Caco-2 (cell line): Measurements from ENCODE around the gene TAF9. TPM values are rescaled to one million over a fixed set of nuclear protein-coding genes. Genes with fewer than 3 reads are reported as not detected.

Source experiments
- BruUV-seq: library from RNA; stranded (reverse); fragments of 400-500 nt; replicated peaks from 2 replicates; lab custom pipeline; 2021; lab: Mats Ljungman, UMichigan
- CTCF ChIA-PET: fragments of 300-600 bp; sonication (Branson Sonifier 250); formaldehyde crosslinking; loops from one replicate; lab custom pipeline; 2022; ENCODE audit warnings: antibody characterized with exemption; lab: Charles Lee
- POLR2A ChIA-PET: fragments of 300-600 bp; sonication (Branson Sonifier 250); formaldehyde crosslinking; loops from one replicate; lab custom pipeline; 2022; ENCODE audit warnings: antibody characterized with exemption; lab: Charles Lee
- DNase-seq, 2 experiments: peaks; one replicate each; pipeline versions ENCODE4 v3.0.0 to v3.0.0-alpha.2; 2020 to 2022
- H3K27me3 ChIP-seq: replicated peaks from 2 replicates; pipeline ENCODE4 v1.6.0; 2011; ENCODE audit warnings: low read length; ENCODE audit not compliant: control insufficient read depth, insufficient read depth
- H3K36me3 ChIP-seq: 2 replicates; pipeline ENCODE4 v1.5.1; 2011; ENCODE audit warnings: low read length; ENCODE audit not compliant: control insufficient read depth, insufficient read depth
- H3K4me1 ChIP-seq: fragments of 250-450 bp; sonication (Bioruptor Pico); 2 replicates; pipeline ENCODE4 v1.5.1; 2020; ENCODE audit warnings: mild to moderate bottlenecking
- H3K4me3 ChIP-seq: 2 replicates; pipeline ENCODE4 v1.5.1; 2011; ENCODE audit warnings: low read depth, mild to moderate bottlenecking, control low read depth, low read length
- H3K9me3 ChIP-seq: fragments of 250-450 bp; sonication (Bioruptor Pico); 2 replicates; pipeline ENCODE4 v1.5.1; 2020; ENCODE audit warnings: mild to moderate bottlenecking, moderate library complexity
- H3K27ac Mint-ChIP-seq: one replicate; pipeline ENCODE4 v1.8.0; 2022; ENCODE audit warnings: mixed read lengths; ENCODE audit not compliant: unreplicated experiment
- H3K27me3 Mint-ChIP-seq: one replicate; pipeline ENCODE4 v1.8.0; 2022; ENCODE audit warnings: mixed read lengths; ENCODE audit not compliant: insufficient read depth, unreplicated experiment
- H3K36me3 Mint-ChIP-seq: one replicate; pipeline ENCODE4 v1.8.0; 2022; ENCODE audit warnings: mild to moderate bottlenecking, mixed read lengths; ENCODE audit not compliant: insufficient read depth, unreplicated experiment
- H3K4me1 Mint-ChIP-seq: one replicate; pipeline ENCODE4 v1.8.0; 2022; ENCODE audit warnings: low read depth, mixed read lengths; ENCODE audit not compliant: unreplicated experiment
- H3K4me3 Mint-ChIP-seq: one replicate; pipeline ENCODE4 v1.8.0; 2022; ENCODE audit warnings: mild to moderate bottlenecking, moderate library complexity, mixed read lengths; ENCODE audit not compliant: unreplicated experiment
- H3K9me3 Mint-ChIP-seq: one replicate; pipeline ENCODE4 v1.8.0; 2022; ENCODE audit warnings: mixed read lengths; ENCODE audit not compliant: unreplicated experiment
- intact Hi-C: fragments of 100-400 bp; cut with micrococcal nuclease; formaldehyde crosslinking; loops from one replicate; pipeline ENCODE4 v1.10.0; 2022; ENCODE audit not compliant: unreplicated experiment
- total RNA-seq: library from RNA; stranded (reverse); gene quantifications from 2 replicates; pipeline ENCODE4 v1.2.3, GENCODE V29; 2022
- TF ChIP-seq, protein P1 (sequence below), 2 experiments: fragments of 200-600 bp in 1 of 2; IDR thresholded peaks; 1 replicate in 1 of 2; 2 replicates in 1 of 2; pipeline versions ENCODE4 v1.5.1 to v1.8.0; 2011 to 2022; ENCODE audit warnings: antibody characterized with exemption in 1 of 2, control low read depth in 1 of 2, inconsistent platforms in 1 of 2, low read depth in 1 of 2, low read length in 1 of 2, mild to moderate bottlenecking in 1 of 2, moderate library complexity in 1 of 2; ENCODE audit not compliant: insufficient read depth in 1 of 2, severe bottlenecking in 1 of 2, unreplicated experiment in 1 of 2

The TAF9 gene
- total RNA-seq, 1 experiment from 2014 or later = 101 TPM

DNA sequence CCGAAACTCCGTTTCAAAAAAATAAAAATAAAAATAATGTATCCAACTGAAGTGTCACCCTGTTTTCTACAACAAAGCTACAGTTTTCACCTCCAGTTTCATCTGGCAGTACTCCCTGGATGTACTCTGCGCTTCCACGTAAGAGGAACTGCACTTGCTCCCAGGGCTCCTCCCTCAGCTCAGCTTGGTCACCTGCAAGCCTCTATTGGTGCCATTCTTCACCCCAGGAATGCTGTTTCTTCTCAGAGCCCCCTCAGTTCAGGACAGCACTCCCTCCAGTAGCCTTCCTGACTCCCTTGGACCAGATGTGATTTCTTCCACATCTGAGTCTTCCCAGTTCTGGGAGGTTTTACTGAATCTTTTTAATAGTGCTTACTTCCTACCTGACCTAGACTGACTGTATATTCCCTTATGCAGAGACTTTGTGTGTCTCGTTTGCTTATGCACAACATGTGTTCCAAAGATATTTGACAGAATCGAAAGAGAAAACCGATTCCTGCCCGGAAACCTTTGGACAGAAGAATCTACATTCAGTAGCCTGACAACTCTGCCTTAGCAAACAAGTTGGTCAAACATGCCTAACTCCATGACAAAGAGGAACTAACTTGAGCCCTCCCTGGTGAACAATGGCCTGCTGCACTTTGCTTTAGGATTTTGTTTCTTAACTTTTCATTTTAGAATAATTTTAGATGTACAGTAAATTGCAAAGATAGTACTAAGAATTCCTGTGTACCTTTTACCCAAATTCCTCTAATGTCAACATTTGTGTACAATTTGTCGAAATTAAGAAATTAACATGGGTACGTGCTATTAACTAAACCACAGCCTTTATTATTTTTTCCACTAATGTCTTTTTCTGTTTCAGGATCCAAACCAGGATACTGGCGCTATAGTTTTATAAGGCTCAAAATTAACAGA, 37.5 kb downstream of the TAF9 start:
- H3K4me3 Mint-ChIP-seq = peak overlapping the region; percentile 94
- intact Hi-C loops = loop anchor here (1.0 to 5.0 kb wide), 5 partner anchors 37 to 309 kb away; partner anchors contain the start of gene CENPH
- H3K9me3 Mint-ChIP-seq = no peaks in the 10 kb centered on the region
- CTCF ChIA-PET = interaction anchor here (0.5 to 1.1 kb wide), 3 partner anchors 95 to 238 kb away, joined by 3 to 8 read pairs (median 5); partner anchors contain the start of gene SLC30A5
- peaks cover 29% of the 10 kb centered on the region for H3K4me1 Mint-ChIP-seq
- POLR2A ChIA-PET = interaction anchor here (0.6 to 1.2 kb wide), 7 partner anchors 31 to 238 kb away, joined by 3 to 6 read pairs (median 4); partner anchors contain the start of genes CDK7 and CENPH
- Histone ChIP-seq H3K36me3 (peaks cover 1% of the 10 kb centered on the region; the same call in 1 of the 2 replicates), H3K4me3 (peak overlapping the region; percentile 66), H3K9me3 (no peaks in the 10 kb centered on the region), H3K27me3 (no peaks in the 10 kb centered on the region), H3K4me1 (peaks cover 35% of the 10 kb centered on the region)
- DNase-seq = peak; percentile 48 to 62
- H3K27me3 Mint-ChIP-seq = no peaks in the 10 kb centered on the region
- TSS peak; percentile 82 for BruUV-seq
- TF ChIP-seq, protein P1, sequence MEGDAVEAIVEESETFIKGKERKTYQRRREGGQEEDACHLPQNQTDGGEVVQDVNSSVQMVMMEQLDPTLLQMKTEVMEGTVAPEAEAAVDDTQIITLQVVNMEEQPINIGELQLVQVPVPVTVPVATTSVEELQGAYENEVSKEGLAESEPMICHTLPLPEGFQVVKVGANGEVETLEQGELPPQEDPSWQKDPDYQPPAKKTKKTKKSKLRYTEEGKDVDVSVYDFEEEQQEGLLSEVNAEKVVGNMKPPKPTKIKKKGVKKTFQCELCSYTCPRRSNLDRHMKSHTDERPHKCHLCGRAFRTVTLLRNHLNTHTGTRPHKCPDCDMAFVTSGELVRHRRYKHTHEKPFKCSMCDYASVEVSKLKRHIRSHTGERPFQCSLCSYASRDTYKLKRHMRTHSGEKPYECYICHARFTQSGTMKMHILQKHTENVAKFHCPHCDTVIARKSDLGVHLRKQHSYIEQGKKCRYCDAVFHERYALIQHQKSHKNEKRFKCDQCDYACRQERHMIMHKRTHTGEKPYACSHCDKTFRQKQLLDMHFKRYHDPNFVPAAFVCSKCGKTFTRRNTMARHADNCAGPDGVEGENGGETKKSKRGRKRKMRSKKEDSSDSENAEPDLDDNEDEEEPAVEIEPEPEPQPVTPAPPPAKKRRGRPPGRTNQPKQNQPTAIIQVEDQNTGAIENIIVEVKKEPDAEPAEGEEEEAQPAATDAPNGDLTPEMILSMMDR (IDR thresholded peaks at IDR 0.05; ENCODE audit: insufficient read depth in 1 of 2, low read depth in 1 of 2, low read length in 1 of 2, severe bottlenecking in 1 of 2, unreplicated experiment in 1 of 2) = no peak
- peak overlapping the region; percentile 95 for H3K27ac Mint-ChIP-seq
- peaks cover 22% of the 10 kb centered on the region for H3K36me3 Mint-ChIP-seq

- Mint-ChIP-seq H3K9me3 (no peaks in the 10 kb centered on the region), H3K36me3 (peaks cover 22% of the 10 kb centered on the region), H3K4me3 (peak overlapping the region; percentile 23), H3K4me1 (peaks cover 35% of the 10 kb centered on the region), H3K27me3 (no peaks in the 10 kb centered on the region), H3K27ac (peak overlapping the region; percentile 80)
- ChIA-PET POLR2A (no interaction called here), CTCF (no interaction called here)
- peak; percentile 71 to 75 for DNase-seq
- Histone ChIP-seq H3K9me3 (no peaks in the 10 kb centered on the region), H3K36me3 (peaks cover 1% of the 10 kb centered on the region; the same call in 1 of the 2 replicates), H3K4me1 (peaks cover 28% of the 10 kb centered on the region), H3K27me3 (no peaks in the 10 kb centered on the region), H3K4me3 (no peak overlapping the region)
- intact Hi-C loops = loop anchor here (2.0 to 5.0 kb wide), 4 partner anchors 35 to 308 kb away; a partner anchor contains a TSS
- TF ChIP-seq, protein P1 (IDR thresholded peaks at IDR 0.05; ENCODE audit: insufficient read depth in 1 of 2, low read depth in 1 of 2, low read length in 1 of 2, severe bottlenecking in 1 of 2, unreplicated experiment in 1 of 2) = no peak
- no TSS peak for BruUV-seq
These were observed 39.3 kb downstream of the TAF9 start for GRCh38 chr5:69329905-69330489.

GRCh38 chr5:69326365-69326764, 43.0 kb downstream of the TAF9 start:
- ChIA-PET CTCF (no interaction called here), POLR2A (interaction anchor here (1.2 kb wide), 1 partner anchor 233 kb away, joined by 3 read pairs; no protein-coding TSS in a partner anchor)
- peaks cover 24% of the 10 kb centered on the region for H3K4me1 Mint-ChIP-seq
- Histone ChIP-seq H3K4me3 (no peak overlapping the region), H3K9me3 (no peaks in the 10 kb centered on the region), H3K4me1 (peaks cover 20% of the 10 kb centered on the region), H3K27me3 (no peaks in the 10 kb centered on the region), H3K36me3 (peaks cover 1% of the 10 kb centered on the region; the same call in 1 of the 2 replicates)
- H3K27me3 Mint-ChIP-seq = no peaks in the 10 kb centered on the region
- intact Hi-C loops = no loop called here
- BruUV-seq = no TSS peak
- peaks cover 14% of the 10 kb centered on the region for H3K36me3 Mint-ChIP-seq
- H3K27ac Mint-ChIP-seq = no peak overlapping the region
- no peak overlapping the region for H3K4me3 Mint-ChIP-seq
- no peaks in the 10 kb centered on the region for H3K9me3 Mint-ChIP-seq
- TF ChIP-seq, protein P1 (IDR thresholded peaks at IDR 0.05; ENCODE audit: insufficient read depth in 1 of 2, low read depth in 1 of 2, low read length in 1 of 2, severe bottlenecking in 1 of 2, unreplicated experiment in 1 of 2) = no peak
- DNase-seq = no peak
